NB4 (cell line): ENCODE results near the gene CRISPLD2.

Source experiments
- DNase-seq: peaks from one replicate; pipeline ENCODE4 v3.0.0; 2010; ENCODE audit warnings: low read depth
- H3K4me3 ChIP-seq: one replicate; pipeline ENCODE4 v1.5.1; 2011; ENCODE audit warnings: mild to moderate bottlenecking, low read depth, low read length, moderate library complexity
- MYC ChIP-seq: IDR thresholded peaks from 2 replicates; pipeline ENCODE4 v1.6.1; 2011; ENCODE audit warnings: low read depth, low read length
- POLR2A ChIP-seq: IDR thresholded peaks from 2 replicates; pipeline ENCODE4 v1.6.1; 2011; ENCODE audit warnings: mild to moderate bottlenecking; ENCODE audit not compliant: insufficient read length; ENCODE audit errors: extremely low read depth
- TF ChIP-seq, protein P1 (sequence below): IDR thresholded peaks from one replicate; pipeline ENCODE4 v1.5.1; 2012; ENCODE audit warnings: low read depth, low read length
- TF ChIP-seq, protein P2 (sequence below): IDR thresholded peaks from 2 replicates; pipeline ENCODE4 v1.6.1; 2011; ENCODE audit warnings: low read depth, low read length

Gene CRISPLD2

DNA sequence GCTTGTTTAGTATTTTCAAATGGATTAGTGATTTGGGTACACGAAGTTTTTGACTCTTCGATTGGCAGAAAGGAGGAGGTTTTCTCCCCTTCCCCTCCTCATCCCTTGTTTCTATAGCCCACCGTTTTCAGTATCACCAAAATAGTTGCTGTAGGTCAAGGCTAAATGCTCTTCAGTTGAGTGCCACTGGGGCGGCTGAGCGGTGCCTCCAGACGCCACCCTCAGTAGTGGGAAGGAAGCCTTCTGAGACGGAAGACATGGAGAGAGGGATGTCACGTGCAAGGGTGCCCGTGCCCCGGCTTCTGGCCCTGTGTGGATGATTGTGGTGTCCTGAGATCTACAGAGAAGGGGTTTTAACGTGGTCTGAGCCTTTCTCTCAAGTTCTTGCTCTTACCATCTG is 39.7 kb upstream of the CRISPLD2 start:
- H3K4me3 ChIP-seq: no peak overlapping the region
- TF ChIP-seq, protein P1, sequence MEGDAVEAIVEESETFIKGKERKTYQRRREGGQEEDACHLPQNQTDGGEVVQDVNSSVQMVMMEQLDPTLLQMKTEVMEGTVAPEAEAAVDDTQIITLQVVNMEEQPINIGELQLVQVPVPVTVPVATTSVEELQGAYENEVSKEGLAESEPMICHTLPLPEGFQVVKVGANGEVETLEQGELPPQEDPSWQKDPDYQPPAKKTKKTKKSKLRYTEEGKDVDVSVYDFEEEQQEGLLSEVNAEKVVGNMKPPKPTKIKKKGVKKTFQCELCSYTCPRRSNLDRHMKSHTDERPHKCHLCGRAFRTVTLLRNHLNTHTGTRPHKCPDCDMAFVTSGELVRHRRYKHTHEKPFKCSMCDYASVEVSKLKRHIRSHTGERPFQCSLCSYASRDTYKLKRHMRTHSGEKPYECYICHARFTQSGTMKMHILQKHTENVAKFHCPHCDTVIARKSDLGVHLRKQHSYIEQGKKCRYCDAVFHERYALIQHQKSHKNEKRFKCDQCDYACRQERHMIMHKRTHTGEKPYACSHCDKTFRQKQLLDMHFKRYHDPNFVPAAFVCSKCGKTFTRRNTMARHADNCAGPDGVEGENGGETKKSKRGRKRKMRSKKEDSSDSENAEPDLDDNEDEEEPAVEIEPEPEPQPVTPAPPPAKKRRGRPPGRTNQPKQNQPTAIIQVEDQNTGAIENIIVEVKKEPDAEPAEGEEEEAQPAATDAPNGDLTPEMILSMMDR: no peak
- TF ChIP-seq, protein P2, sequence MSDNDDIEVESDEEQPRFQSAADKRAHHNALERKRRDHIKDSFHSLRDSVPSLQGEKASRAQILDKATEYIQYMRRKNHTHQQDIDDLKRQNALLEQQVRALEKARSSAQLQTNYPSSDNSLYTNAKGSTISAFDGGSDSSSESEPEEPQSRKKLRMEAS: no peak
- TF ChIP-seq MYC (no peak), POLR2A (no peak)
- no peak for DNase-seq

DNA sequence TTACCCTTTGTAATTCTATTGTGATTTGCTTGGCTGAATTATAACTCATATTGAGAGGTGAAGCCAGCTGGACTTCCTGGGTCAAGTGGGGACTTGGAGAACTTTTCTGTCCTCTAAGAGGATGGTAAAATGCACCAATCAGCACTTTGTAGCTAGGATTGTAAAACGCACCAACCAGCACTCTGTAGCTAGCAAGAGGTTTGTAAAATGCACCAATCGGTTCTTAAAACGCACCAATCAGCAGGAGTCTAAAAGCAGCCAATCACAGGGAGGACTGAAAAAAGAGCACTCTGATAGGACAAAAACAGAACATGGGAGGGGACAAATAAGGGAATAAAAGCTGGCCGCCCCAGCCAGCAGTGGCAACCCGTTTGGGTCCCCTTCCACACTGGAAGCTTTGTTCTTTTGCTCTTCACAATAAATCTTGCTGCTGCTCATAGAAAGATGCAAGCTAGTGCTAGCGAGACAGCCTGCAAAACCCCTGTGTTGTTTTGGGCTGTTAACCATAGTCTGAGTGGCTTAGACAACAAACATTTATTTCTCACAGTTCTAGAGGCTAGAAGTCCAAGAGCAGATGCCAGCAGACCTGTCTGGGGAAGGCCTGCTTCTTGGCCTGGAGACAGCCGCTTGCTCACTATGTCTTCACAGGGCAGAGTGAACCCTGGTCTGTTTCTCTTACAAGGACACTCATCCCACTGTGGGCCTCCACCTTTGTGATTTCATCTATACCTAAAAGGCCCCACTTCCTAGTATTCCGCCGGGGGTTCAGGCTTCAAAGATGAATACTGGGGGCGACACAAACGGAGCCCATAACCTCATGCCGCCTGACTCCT is 39.0 kb upstream of the CRISPLD2 start:
- TF ChIP-seq MYC: no peak
- TF ChIP-seq, protein P2: no peak
- TF ChIP-seq, protein P1: no peak
- no peak for TF ChIP-seq POLR2A
- no peak for DNase-seq
- H3K4me3 ChIP-seq: no peak overlapping the region

DNA sequence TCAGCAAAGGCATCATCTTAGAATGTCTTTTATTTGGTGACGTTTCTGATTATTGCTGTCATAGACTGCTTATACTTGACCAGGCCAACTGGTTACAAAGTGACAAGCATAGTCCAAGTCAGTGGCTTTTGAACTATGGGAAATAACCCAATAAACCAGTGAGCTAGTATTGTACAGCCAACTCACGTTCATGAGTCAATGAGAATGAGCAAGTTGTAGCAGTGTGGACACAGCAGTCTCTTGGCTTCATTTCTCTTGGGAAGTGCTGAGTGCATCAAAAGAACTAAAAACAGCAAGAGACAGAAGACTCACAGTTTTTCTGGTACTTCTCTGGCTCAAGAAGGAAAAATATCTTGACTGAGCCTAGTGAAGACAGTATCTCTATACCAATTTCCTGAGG is 36.9 kb upstream of the CRISPLD2 start:
- no peak overlapping the region for H3K4me3 ChIP-seq
- TF ChIP-seq, protein P1: no peak
- TF ChIP-seq, protein P2: no peak
- TF ChIP-seq POLR2A (no peak), MYC (no peak)
- DNase-seq: no peak

DNA sequence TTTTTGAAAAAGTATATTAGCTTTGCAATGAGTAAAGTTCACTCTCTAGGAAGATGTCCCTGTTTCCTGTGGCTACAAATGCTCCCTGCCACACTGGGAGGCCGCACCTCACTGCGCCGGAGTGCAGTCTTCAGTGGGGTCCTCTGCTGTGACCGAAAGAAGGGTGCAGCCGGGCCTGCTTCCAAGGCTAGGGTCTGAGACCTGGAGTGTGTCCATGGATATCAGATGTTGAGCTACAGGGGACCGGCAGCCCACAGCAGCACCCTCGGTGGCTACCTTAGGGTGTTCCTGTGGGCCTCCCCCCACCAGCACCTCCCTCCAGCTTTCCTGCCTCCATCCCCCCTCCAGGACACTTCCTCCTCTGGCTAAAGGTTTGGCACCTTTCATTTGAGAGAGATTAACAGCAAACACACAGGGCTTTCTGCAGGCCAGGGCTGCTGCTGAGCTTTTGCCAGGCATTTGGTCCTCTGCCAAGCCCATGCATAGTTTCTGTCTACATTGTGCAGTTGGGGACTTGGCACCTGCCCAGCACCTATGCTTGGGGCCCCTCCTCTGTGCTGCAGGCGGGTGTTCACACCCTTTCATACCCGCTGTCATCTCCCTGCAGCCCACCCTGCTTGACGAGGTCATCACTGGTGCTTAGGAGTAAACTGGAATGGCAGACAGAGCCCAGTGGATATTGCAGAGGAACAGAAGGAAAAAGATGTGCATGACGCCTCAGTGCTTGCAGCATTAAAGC is 33.8 kb upstream of the CRISPLD2 start:
- DNase-seq: no peak
- TF ChIP-seq, protein P1: no peak
- TF ChIP-seq MYC (no peak), POLR2A (no peak)
- TF ChIP-seq, protein P2: no peak
- H3K4me3 ChIP-seq: no peak overlapping the region

DNA sequence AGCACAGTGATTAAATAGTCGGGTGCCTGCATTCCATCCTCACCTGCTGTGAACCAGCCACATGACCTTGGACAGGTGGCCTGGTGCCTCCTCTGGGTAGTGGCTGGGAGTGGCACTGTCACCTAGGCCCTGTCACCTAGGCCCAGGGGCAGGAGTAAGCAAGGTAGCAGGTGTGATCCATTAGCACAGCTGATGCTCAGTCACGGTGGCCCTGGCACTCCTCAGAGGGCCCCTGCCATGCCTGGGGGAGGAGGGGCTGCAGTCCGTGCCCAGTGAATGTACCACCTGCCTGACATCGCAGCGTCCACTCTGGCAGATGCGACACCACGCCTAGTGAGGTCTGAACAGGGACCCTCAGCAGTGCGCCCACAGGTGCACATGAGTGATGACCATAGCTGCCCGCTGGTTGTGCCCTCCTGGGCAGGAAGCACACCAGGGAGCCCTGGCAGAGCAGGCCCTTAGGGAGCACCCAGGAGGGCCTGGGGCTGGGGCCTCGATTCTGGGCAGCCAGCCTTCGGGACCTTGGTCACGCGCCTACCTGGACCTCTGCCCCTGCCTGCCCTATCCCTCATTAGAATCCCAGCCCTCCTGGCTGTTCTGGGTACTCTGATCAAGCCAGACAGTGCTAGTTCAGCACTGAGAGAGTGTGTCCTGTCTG is 33.1 kb upstream of the CRISPLD2 start:
- no peak for DNase-seq
- TF ChIP-seq, protein P2: no peak
- TF ChIP-seq POLR2A: no peak
- no peak for TF ChIP-seq MYC
- TF ChIP-seq, protein P1: no peak
- H3K4me3 ChIP-seq: no peak overlapping the region
